ENCODE measurements around the gene PRMT7. TPM values are rescaled to one million over a fixed set of nuclear protein-coding genes. Genes with fewer than 3 reads are reported as not detected.

PRMT7 gene
- total RNA-seq, 2 experiments from 2014 or later = 50.4 to 52.2 TPM

Other genes with a start within 250 kb of the PRMT7 start
- 100 to 1,000 TPM; 208 to 209 TPM for gene NFATC3, start 225.6 kb upstream of the PRMT7 start, total RNA-seq
- gene ESRP2, start 74.9 kb upstream of the PRMT7 start, total RNA-seq = not detected
- 1 to 10 TPM; 7.4 to 7.5 TPM for gene PLA2G15, start 65.6 kb upstream of the PRMT7 start, total RNA-seq
- gene SLC7A6, start 46.5 kb upstream of the PRMT7 start, total RNA-seq = 10 to 100 TPM; 66.7 to 68.9 TPM
- 10 to 100 TPM; 30.4 to 31.2 TPM for gene SLC7A6OS, start 73 bp upstream of the PRMT7 start, total RNA-seq
- gene SMPD3, start 137.5 kb downstream of the PRMT7 start, total RNA-seq = under 1 TPM; 0.38 to 0.53 TPM
- gene ZFP90, start 228.3 kb downstream of the PRMT7 start, total RNA-seq = 10 to 100 TPM; 35.2 to 36.5 TPM

All from activated CD4-positive, alpha-beta memory T cell treated with anti-CD3 and anti-CD28 coated beads, Interleukin-2, amount 10 ng/mL, durations not matched to agents 7 days and 5 days (primary cell).